OCI-LY7 (cell line): Measurements from ENCODE around the gene RASL11A. TPM values are rescaled to one million over a fixed set of nuclear protein-coding genes. Genes with fewer than 3 reads are reported as not detected.
A peak's percentile ranks its signal among the peaks of the same experiment; 100 is the strongest.

Source experiments
- BruUV-seq: library from RNA; stranded (reverse); fragments of 400-500 nt; replicated peaks from 2 replicates; lab custom pipeline; 2021; lab: Mats Ljungman, UMichigan
- CTCF ChIA-PET: fragments of 300-600 bp; sonication (Branson Sonifier 250); formaldehyde crosslinking; loops from one replicate; lab custom pipeline; 2022; ENCODE audit warnings: antibody characterized with exemption; ENCODE audit not compliant: unreplicated experiment; lab: Charles Lee
- POLR2A ChIA-PET: fragments of 300-600 bp; sonication (Branson Sonifier 250); formaldehyde crosslinking; loops from one replicate; lab custom pipeline; 2022; ENCODE audit warnings: antibody characterized with exemption; lab: Charles Lee
- DNase-seq: peaks from one replicate; pipeline ENCODE4 v3.0.0-alpha.2; 2015; ENCODE audit warnings: low spot score
- H2AFZ ChIP-seq: fragments of 200-600 bp; sonication (generic), shearing (Covaris generic); 2 replicates; pipeline ENCODE4 v1.6.1; 2014; ENCODE audit warnings: mild to moderate bottlenecking, antibody characterized with exemption, low read length, moderate library complexity
- H3K27ac ChIP-seq: fragments of 200-600 bp; sonication (generic); 2 replicates; pipeline ENCODE4 v1.5.1; 2014; ENCODE audit warnings: mixed run types, low read depth, mild to moderate bottlenecking, moderate library complexity, low read length, inconsistent platforms; ENCODE audit not compliant: poor library complexity, severe bottlenecking
- H3K36me3 ChIP-seq: fragments of 200-600 bp; sonication (generic); 2 replicates; pipeline ENCODE4 v1.6.1; 2014; ENCODE audit warnings: mild to moderate bottlenecking, antibody characterized with exemption, low read length, moderate library complexity, mixed read lengths; ENCODE audit not compliant: insufficient read depth
- H3K4me1 ChIP-seq: fragments of 200-600 bp; sonication (generic); 2 replicates; pipeline ENCODE4 v1.5.1; 2014; ENCODE audit warnings: mild to moderate bottlenecking, low read length; ENCODE audit not compliant: insufficient read depth, poor library complexity, severe bottlenecking
- H3K4me2 ChIP-seq: fragments of 200-600 bp; sonication (generic); 2 replicates; pipeline ENCODE4 v1.6.1; 2014; ENCODE audit warnings: mild to moderate bottlenecking, low read length
- H3K4me3 ChIP-seq: fragments of 200-600 bp; sonication (generic); 2 replicates; pipeline ENCODE4 v1.5.1; 2014; ENCODE audit warnings: mild to moderate bottlenecking, low read depth, low read length; ENCODE audit not compliant: poor library complexity, severe bottlenecking
- H3K79me2 ChIP-seq: fragments of 200-600 bp; sonication (generic); 2 replicates; pipeline ENCODE4 v1.6.1; 2016; ENCODE audit warnings: low read depth, mild to moderate bottlenecking, low read length, moderate library complexity, mixed read lengths; ENCODE audit not compliant: insufficient read depth
- H3K9me2 ChIP-seq: fragments of 200-600 bp; sonication (generic); 2 replicates; pipeline ENCODE4 v1.6.1; 2016; ENCODE audit warnings: mild to moderate bottlenecking, low read length, mixed read lengths; ENCODE audit not compliant: insufficient read depth
- H3K9me3 ChIP-seq: fragments of 200-600 bp; sonication (generic); 2 replicates; pipeline ENCODE4 v1.6.1; 2014; ENCODE audit warnings: mild to moderate bottlenecking, mixed run types, low read length, mixed read lengths
- H4K20me1 ChIP-seq: fragments of 200-600 bp; sonication (generic); 2 replicates; pipeline ENCODE4 v1.6.1; 2014; ENCODE audit warnings: mild to moderate bottlenecking, antibody characterized with exemption, low read length, moderate library complexity, mixed read lengths; ENCODE audit not compliant: insufficient read depth
- CTCF ChIP-seq: fragments of 200-600 bp; sonication (generic); conservative IDR thresholded peaks from 2 replicates; pipeline ENCODE4 v1.5.1; 2014; ENCODE audit warnings: mild to moderate bottlenecking, antibody characterized with exemption, low read length, moderate library complexity, mixed read lengths
- EZH2phosphoT487 ChIP-seq: fragments of 200-600 bp; sonication (generic); IDR thresholded peaks from 2 replicates; pipeline ENCODE4 v1.6.1; 2018; ENCODE audit warnings: low read depth, borderline replicate concordance, mild to moderate bottlenecking, mixed run types, antibody characterized with exemption, low read length, moderate library complexity, mixed read lengths
- intact Hi-C: fragments of 100-400 bp; cut with micrococcal nuclease; formaldehyde crosslinking; loops from one replicate; pipeline ENCODE4 v1.10.0; 2022; ENCODE audit not compliant: unreplicated experiment
- total RNA-seq, 2 experiments: library from RNA; depleted of rRNA in 1 of 2; stranded (reverse); fragments of >200 nt in 1 of 2; shearing (Covaris generic) in 1 of 2; gene quantifications; 2 replicates each; pipeline ENCODE4 v1.2.3, GENCODE V29; 2014 to 2022

The RASL11A gene
- total RNA-seq, 2 experiments from 2014 or later = 1.3 to 2.4 TPM

GRCh38 chr13:27293076-27293691 is 22.6 kb downstream of the RASL11A start:
- Histone ChIP-seq H4K20me1 (no peaks in the 10 kb centered on the region), H3K79me2 (no peaks in the 10 kb centered on the region), H3K4me3 (peak overlapping the region; percentile 54), H3K9me2 (no peaks in the 10 kb centered on the region), H3K27ac (peak overlapping the region; percentile 91), H3K4me1 (peaks cover 58% of the 10 kb centered on the region), H2AFZ (peak overlapping the region; percentile 81; the same call in 1 of the 2 replicates), H3K4me2 (peak overlapping the region; percentile 85), H3K9me3 (no peaks in the 10 kb centered on the region), H3K36me3 (no peaks in the 10 kb centered on the region)
- BruUV-seq = TSS peak; percentile 78
- POLR2A ChIA-PET = interaction anchor here (0.6 to 3.8 kb wide), 9 partner anchors 9 to 119 kb away, joined by 3 to 46 read pairs (median 9); no protein-coding TSS in a partner anchor
- CTCF ChIA-PET = interaction anchor here (0.6 kb wide), 2 partner anchors 12 to 54 kb away, joined by 3 to 4 read pairs; no protein-coding TSS in a partner anchor
- DNase-seq = peak; percentile 61
- intact Hi-C loops = no loop called here
- no peak for TF ChIP-seq CTCF
- TF ChIP-seq EZH2phosphoT487 = no peak

DNA sequence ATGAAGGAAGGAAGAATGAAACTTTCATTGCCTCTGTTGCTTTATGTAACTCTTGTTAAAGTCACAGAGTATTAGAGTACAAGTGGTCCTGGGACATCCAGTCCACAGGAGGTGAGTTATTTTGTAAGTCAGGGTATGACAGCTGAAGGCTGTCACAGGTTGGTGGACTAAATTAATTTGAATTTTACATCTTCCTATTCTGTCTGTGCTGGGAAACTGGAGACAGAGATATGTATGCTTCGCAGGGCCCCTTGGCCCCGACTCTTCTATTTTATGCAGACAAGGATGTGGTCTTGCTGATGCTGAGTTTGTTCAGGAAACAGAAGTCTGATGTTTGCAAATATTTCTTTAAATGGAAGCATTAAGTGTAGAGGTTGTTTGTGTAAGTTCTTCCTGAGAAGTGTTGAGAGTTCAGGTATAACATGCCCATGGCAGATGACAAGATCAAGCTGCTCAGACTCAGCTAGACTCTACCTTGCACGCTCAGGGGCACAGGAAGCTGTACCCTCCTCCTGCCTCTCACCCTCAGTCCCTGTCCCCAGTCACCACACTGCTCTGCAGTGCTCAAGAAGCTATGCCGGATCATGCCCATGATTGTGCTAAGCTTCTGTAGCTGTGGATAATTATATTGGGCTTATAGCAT is 23.4 kb downstream of the RASL11A start:
- H3K4me1 ChIP-seq = peaks cover 55% of the 10 kb centered on the region
- peak overlapping the region; percentile 85 for H3K4me2 ChIP-seq
- no peaks in the 10 kb centered on the region for H3K36me3 ChIP-seq
- BruUV-seq = no TSS peak
- peak overlapping the region; percentile 91 for H3K27ac ChIP-seq
- no peaks in the 10 kb centered on the region for H3K79me2 ChIP-seq
- H3K9me3 ChIP-seq = no peaks in the 10 kb centered on the region
- no peaks in the 10 kb centered on the region for H3K9me2 ChIP-seq
- TF ChIP-seq CTCF = no peak
- no peak for TF ChIP-seq EZH2phosphoT487
- ChIA-PET POLR2A (interaction anchor here (0.6 to 3.8 kb wide), 8 partner anchors 8 to 68 kb away, joined by 3 to 46 read pairs (median 9); no protein-coding TSS in a partner anchor), CTCF (interaction anchor here (0.6 to 0.9 kb wide), 2 partner anchors 14 to 16 kb away, joined by 3 read pairs; no protein-coding TSS in a partner anchor)
- DNase-seq = peak; percentile 68
- H4K20me1 ChIP-seq = no peaks in the 10 kb centered on the region
- intact Hi-C loops = no loop called here
- peak overlapping the region; percentile 81; the same call in 1 of the 2 replicates for H2AFZ ChIP-seq
- peak overlapping the region; percentile 54 for H3K4me3 ChIP-seq
